HCT116 (cell line): ENCODE measurements around the gene IRAG1. TPM values are rescaled to one million over a fixed set of nuclear protein-coding genes. Genes with fewer than 3 reads are reported as not detected.

ENCODE experiments used
- ATAC-seq: fragments of 200-7000 bp; cut with Tn5 transposase; 2 replicates; pipeline ENCODE4 v1.9.1; 2020; ENCODE audit warnings: mild to moderate bottlenecking, moderate library complexity
- BruUV-seq: library from RNA; stranded (reverse); fragments of 400-500 nt; replicated peaks from 2 replicates; lab custom pipeline; 2021; lab: Mats Ljungman, UMichigan
- CTCF ChIA-PET: fragments of 300-600 bp; sonication (Branson Sonifier 250); formaldehyde crosslinking; loops from one replicate; lab custom pipeline; 2021; ENCODE audit warnings: antibody characterized with exemption; lab: Charles Lee
- POLR2A ChIA-PET: fragments of 300-600, 350-600 bp; sonication (Branson Sonifier 250); formaldehyde crosslinking; loops from one replicate; lab custom pipeline; 2021; ENCODE audit warnings: antibody characterized with exemption; lab: Charles Lee
- RAD21 ChIA-PET, 2 experiments: fragments of 300-600 bp; sonication (Branson Sonifier 250); formaldehyde crosslinking; loops; one replicate each; lab custom pipeline; 2023; ENCODE audit warnings: low total read pairs in 2 of 2; ENCODE audit not compliant: uncharacterized antibody in 2 of 2, unreplicated experiment in 2 of 2, low non-redundant PET in 1 of 2; lab: Charles Lee
- DNase-seq: peaks from one replicate; pipeline ENCODE4 v3.0.0-alpha.2; 2010; ENCODE audit warnings: low read depth, low spot score
- H2AFZ ChIP-seq: fragments of 200-600 bp; shearing (Covaris generic), sonication (generic); 2 replicates; pipeline ENCODE4 v1.6.1; 2017; ENCODE audit warnings: low read depth, mixed run types, mixed read lengths, antibody characterized with exemption, low read length; ENCODE audit not compliant: poor library complexity, severe bottlenecking
- H3K27ac ChIP-seq: 2 replicates; pipeline ENCODE4 v1.5.1; 2012; ENCODE audit warnings: low read depth, low read length
- H3K27me3 ChIP-seq: fragments of 200-600 bp; sonication (generic); 2 replicates; pipeline ENCODE4 v1.6.1; 2016; ENCODE audit warnings: mixed run types, low read length, mixed read lengths; ENCODE audit not compliant: insufficient read depth
- H3K36me3 ChIP-seq, 2 experiments: fragments of 200-500 bp in 1 of 2; fragments of 200-600 bp in 1 of 2; sonication (Bioruptor generic) in 1 of 2; sonication (generic) in 1 of 2; 2 replicates each; pipeline versions ENCODE4 v1.5.1 to v1.6.1; 2014 to 2016; ENCODE audit warnings: low read length in 2 of 2, inconsistent platforms in 1 of 2, mixed read lengths in 1 of 2, mixed run types in 1 of 2; ENCODE audit not compliant: insufficient read depth in 2 of 2, control insufficient read depth in 1 of 2
- H3K4me1 ChIP-seq, 2 experiments: fragments of 200-600 bp in 1 of 2; sonication (generic) in 1 of 2; 2 replicates each; pipeline versions ENCODE4 v1.5.1 to v1.6.1; 2012 to 2017; ENCODE audit warnings: low read length in 2 of 2, inconsistent platforms in 1 of 2, mild to moderate bottlenecking in 1 of 2, mixed read lengths in 1 of 2, mixed run types in 1 of 2, moderate library complexity in 1 of 2; ENCODE audit not compliant: insufficient read depth in 2 of 2, control insufficient read depth in 1 of 2
- H3K4me2 ChIP-seq: fragments of 200-600 bp; sonication (generic); 2 replicates; pipeline ENCODE4 v1.6.1; 2017; ENCODE audit warnings: mixed run types, low read length, mixed read lengths
- H3K4me3 ChIP-seq, 2 experiments: fragments of 200-600 bp in 1 of 2; sonication (generic) in 1 of 2; replicated peaks in 1 of 2; 2 replicates each; pipeline ENCODE4 v1.5.1; 2011 to 2016; ENCODE audit warnings: low read length in 2 of 2, control low read depth in 1 of 2, low read depth in 1 of 2, mild to moderate bottlenecking in 1 of 2, mixed read lengths in 1 of 2, mixed run types in 1 of 2
- H3K79me2 ChIP-seq: fragments of 200-600 bp; sonication (generic); 2 replicates; pipeline ENCODE4 v1.6.1; 2017; ENCODE audit warnings: mild to moderate bottlenecking, mixed run types, low read length, moderate library complexity, mixed read lengths; ENCODE audit not compliant: insufficient read depth
- H3K9ac ChIP-seq: fragments of 200-600 bp; sonication (generic); 2 replicates; pipeline ENCODE4 v1.6.1; 2016; ENCODE audit warnings: low read length, mixed read lengths
- H3K9me2 ChIP-seq: fragments of 200-600 bp; sonication (generic), shearing (Covaris generic); 2 replicates; pipeline ENCODE4 v1.6.1; 2017; ENCODE audit warnings: mixed run types, mild to moderate bottlenecking, moderate library complexity; ENCODE audit not compliant: insufficient read depth
- H3K9me3 ChIP-seq, 2 experiments: fragments of 200-500 bp in 1 of 2; fragments of 200-600 bp in 1 of 2; sonication (Bioruptor generic) in 1 of 2; sonication (generic) in 1 of 2; 2 replicates each; pipeline ENCODE4 v1.6.1; 2014 to 2017; ENCODE audit warnings: low read length in 2 of 2, mixed read lengths in 2 of 2, inconsistent platforms in 1 of 2, low read depth in 1 of 2, mild to moderate bottlenecking in 1 of 2, mixed run types in 1 of 2, moderate library complexity in 1 of 2; ENCODE audit not compliant: control insufficient read depth in 1 of 2, insufficient read depth in 1 of 2
- H4K20me1 ChIP-seq: fragments of 200-600 bp; sonication (generic), shearing (Covaris generic); 2 replicates; pipeline ENCODE4 v1.6.1; 2017; ENCODE audit warnings: mixed run types, mild to moderate bottlenecking, moderate library complexity; ENCODE audit not compliant: insufficient read depth
- CBX3 ChIP-seq: IDR thresholded peaks from 2 replicates; pipeline ENCODE4 v1.6.1; 2012; ENCODE audit warnings: low read depth
- EZH2phosphoT487 ChIP-seq: fragments of 200-600 bp; IDR thresholded peaks from 2 replicates; pipeline ENCODE4 v1.6.1; 2018; ENCODE audit warnings: antibody characterized with exemption, borderline replicate concordance
- ZFX ChIP-seq: fragments of 450-650 bp; IDR thresholded peaks from 2 replicates; pipeline ENCODE4 v1.6.1; 2017
- intact Hi-C: fragments of 100-400 bp; cut with micrococcal nuclease; formaldehyde crosslinking; loops from 2 replicates; pipeline ENCODE4 v1.10.0; 2022
- total RNA-seq: library from RNA; stranded (reverse); gene quantifications from one replicate; pipeline ENCODE4 v1.2.1, GENCODE V29; 2021; ENCODE audit not compliant: unreplicated experiment
- TF ChIP-seq, protein P1 (sequence below): IDR thresholded peaks from 2 replicates; pipeline ENCODE4 v1.6.1; 2011; ENCODE audit warnings: mild to moderate bottlenecking, low read length, moderate library complexity; ENCODE audit not compliant: insufficient replicate concordance; ENCODE audit errors: extremely low read depth
- TF ChIP-seq, protein P2 (sequence below): IDR thresholded peaks from 2 replicates; pipeline ENCODE4 v1.6.1; 2012
- TF ChIP-seq, protein P3 (sequence below), 3 experiments: fragments of 200-600 bp in 1 of 3; sonication (generic) in 1 of 3; IDR thresholded peaks in 2 of 3; conservative IDR thresholded peaks in 1 of 3; 2 replicates each; pipeline ENCODE4 v1.5.1; 2012 to 2017; ENCODE audit warnings: low read depth in 2 of 3, low read length in 2 of 3, antibody characterized with exemption in 1 of 3, borderline replicate concordance in 1 of 3, control low read depth in 1 of 3, mild to moderate bottlenecking in 1 of 3, mixed read lengths in 1 of 3, mixed run types in 1 of 3, moderate library complexity in 1 of 3; ENCODE audit not compliant: insufficient read depth in 1 of 3

The IRAG1 gene
- total RNA-seq, 1 experiment from 2014 or later: 3.7 TPM

DNA sequence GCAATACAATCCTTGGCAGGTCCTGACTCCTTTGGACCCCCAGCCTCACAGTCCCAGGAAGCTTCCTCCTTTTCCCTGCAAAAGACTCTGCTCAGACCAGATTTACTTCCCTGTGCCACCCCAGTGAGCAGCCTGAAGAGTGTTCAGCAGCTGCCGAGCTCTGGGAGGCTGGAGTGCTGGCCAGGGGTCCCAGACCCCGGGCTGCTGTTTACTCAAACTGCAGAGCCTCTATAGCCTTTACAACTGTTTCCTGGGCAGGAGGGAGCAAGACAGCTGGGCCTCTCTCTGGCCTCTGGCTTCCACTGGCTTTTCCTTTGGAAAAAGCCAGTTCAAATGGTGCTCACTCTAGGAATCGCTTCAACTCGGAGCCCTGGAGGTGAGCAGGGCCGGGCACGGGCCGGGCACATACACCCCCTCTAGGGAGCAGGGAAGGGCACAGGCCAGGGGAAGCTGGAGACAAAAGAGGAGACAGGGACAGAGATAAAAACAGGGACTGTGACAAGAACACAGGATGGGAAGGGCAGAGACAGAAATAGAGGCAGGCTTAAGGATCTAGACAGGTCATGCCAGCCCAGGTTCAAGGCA, 932 bp downstream of the IRAG1 start:
- ChIA-PET CTCF (interaction anchor here (0.6 to 2.6 kb wide), 3 partner anchors 9 to 287 kb away, joined by 4 to 6 read pairs (median 4); no protein-coding TSS in a partner anchor), POLR2A (no interaction called here), RAD21 (no interaction called here)
- DNase-seq (no peak), ATAC-seq (no peak)
- no peak overlapping the region for H3K9ac ChIP-seq
- no peaks in the 10 kb centered on the region for H3K9me2 ChIP-seq
- H3K27ac ChIP-seq: no peak overlapping the region; the same call in 1 of the 2 replicates
- H2AFZ ChIP-seq: no peak overlapping the region
- no peaks in the 10 kb centered on the region for H3K79me2 ChIP-seq
- TF ChIP-seq CBX3 (no peak), ZFX (no peak), EZH2phosphoT487 (no peak)
- TF ChIP-seq, protein P1, sequence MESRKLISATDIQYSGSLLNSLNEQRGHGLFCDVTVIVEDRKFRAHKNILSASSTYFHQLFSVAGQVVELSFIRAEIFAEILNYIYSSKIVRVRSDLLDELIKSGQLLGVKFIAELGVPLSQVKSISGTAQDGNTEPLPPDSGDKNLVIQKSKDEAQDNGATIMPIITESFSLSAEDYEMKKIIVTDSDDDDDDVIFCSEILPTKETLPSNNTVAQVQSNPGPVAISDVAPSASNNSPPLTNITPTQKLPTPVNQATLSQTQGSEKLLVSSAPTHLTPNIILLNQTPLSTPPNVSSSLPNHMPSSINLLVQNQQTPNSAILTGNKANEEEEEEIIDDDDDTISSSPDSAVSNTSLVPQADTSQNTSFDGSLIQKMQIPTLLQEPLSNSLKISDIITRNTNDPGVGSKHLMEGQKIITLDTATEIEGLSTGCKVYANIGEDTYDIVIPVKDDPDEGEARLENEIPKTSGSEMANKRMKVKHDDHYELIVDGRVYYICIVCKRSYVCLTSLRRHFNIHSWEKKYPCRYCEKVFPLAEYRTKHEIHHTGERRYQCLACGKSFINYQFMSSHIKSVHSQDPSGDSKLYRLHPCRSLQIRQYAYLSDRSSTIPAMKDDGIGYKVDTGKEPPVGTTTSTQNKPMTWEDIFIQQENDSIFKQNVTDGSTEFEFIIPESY: no peak
- TF ChIP-seq, protein P2, sequence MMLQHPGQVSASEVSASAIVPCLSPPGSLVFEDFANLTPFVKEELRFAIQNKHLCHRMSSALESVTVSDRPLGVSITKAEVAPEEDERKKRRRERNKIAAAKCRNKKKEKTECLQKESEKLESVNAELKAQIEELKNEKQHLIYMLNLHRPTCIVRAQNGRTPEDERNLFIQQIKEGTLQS: no peak
- TF ChIP-seq, protein P3, sequence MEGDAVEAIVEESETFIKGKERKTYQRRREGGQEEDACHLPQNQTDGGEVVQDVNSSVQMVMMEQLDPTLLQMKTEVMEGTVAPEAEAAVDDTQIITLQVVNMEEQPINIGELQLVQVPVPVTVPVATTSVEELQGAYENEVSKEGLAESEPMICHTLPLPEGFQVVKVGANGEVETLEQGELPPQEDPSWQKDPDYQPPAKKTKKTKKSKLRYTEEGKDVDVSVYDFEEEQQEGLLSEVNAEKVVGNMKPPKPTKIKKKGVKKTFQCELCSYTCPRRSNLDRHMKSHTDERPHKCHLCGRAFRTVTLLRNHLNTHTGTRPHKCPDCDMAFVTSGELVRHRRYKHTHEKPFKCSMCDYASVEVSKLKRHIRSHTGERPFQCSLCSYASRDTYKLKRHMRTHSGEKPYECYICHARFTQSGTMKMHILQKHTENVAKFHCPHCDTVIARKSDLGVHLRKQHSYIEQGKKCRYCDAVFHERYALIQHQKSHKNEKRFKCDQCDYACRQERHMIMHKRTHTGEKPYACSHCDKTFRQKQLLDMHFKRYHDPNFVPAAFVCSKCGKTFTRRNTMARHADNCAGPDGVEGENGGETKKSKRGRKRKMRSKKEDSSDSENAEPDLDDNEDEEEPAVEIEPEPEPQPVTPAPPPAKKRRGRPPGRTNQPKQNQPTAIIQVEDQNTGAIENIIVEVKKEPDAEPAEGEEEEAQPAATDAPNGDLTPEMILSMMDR (IDR thresholded peaks at IDR 0.05 in 2 of 3, conservative IDR thresholded peaks at IDR 0.05 in 1 of 3; ENCODE audit: borderline replicate concordance in 1 of 3, insufficient read depth in 1 of 3, low read depth in 2 of 3, low read length in 2 of 3): no peak
- no peak overlapping the region for H3K4me2 ChIP-seq
- H3K36me3 ChIP-seq: no peaks in the 10 kb centered on the region
- no peaks in the 10 kb centered on the region for H4K20me1 ChIP-seq
- intact Hi-C loops: no loop called here
- H3K27me3 ChIP-seq: no peaks in the 10 kb centered on the region
- H3K4me3 ChIP-seq: no peak overlapping the region
- BruUV-seq: no TSS peak
- no peaks in the 10 kb centered on the region for H3K9me3 ChIP-seq
- peaks cover 11 to 62% of the 10 kb centered on the region in 2 experiments for H3K4me1 ChIP-seq
